IPS-18c (cell line): ENCODE results near the gene DYNC1LI1.

Experiments
- H3K4me3 ChIP-seq: 2 replicates; pipeline ENCODE4 v1.7.0; 2013; ENCODE audit warnings: low read depth, mild to moderate bottlenecking, low read length, moderate library complexity; ENCODE audit not compliant: insufficient read depth
- H3K9me3 ChIP-seq: one replicate; pipeline ENCODE4 v1.6.1; 2013; ENCODE audit warnings: mild to moderate bottlenecking, low read length, moderate library complexity; ENCODE audit not compliant: control insufficient read depth, insufficient read depth

DYNC1LI1 gene

GRCh38 chr3:32506466-32506865 is 64.2 kb downstream of the DYNC1LI1 start:
- Histone ChIP-seq H3K9me3 (no peaks in the 10 kb centered on the region), H3K4me3 (no peak overlapping the region)

- H3K9me3 ChIP-seq, result no peaks in the 10 kb centered on the region
- H3K4me3 ChIP-seq, result peak overlapping the region; percentile 29; the same call in 1 of the 2 replicates
Observed at GRCh38 chr3:32502946-32503286, 67.7 kb downstream of the DYNC1LI1 start.

GRCh38 chr3:32502118-32502945 is 68.3 kb downstream of the DYNC1LI1 start, which contains the start of gene CMTM6:
Gene CMTM6, minus strand, starts transcription at chr3:32502852. Its CDS starts 107 bp downstream, at chr3:32502745.
- peak within 1 kb of the TSS; percentile 88 for H3K4me3 ChIP-seq
- no peaks in the 10 kb centered on the region for H3K9me3 ChIP-seq

GRCh38 chr3:32501783-32502117 is 68.9 kb downstream of the DYNC1LI1 start:
- Histone ChIP-seq H3K9me3 (no peaks in the 10 kb centered on the region), H3K4me3 (peak overlapping the region; percentile 88)

GRCh38 chr3:32500880-32501782 is 69.5 kb downstream of the DYNC1LI1 start:
- Histone ChIP-seq H3K9me3 (no peaks in the 10 kb centered on the region), H3K4me3 (peak overlapping the region; percentile 88; the same call in 1 of the 2 replicates)

GRCh38 chr3:32500231-32500630 is 70.4 kb downstream of the DYNC1LI1 start:
- Histone ChIP-seq H3K4me3 (no peak overlapping the region), H3K9me3 (no peaks in the 10 kb centered on the region)

- H3K4me3 ChIP-seq, result no peak overlapping the region
- H3K9me3 ChIP-seq, result no peaks in the 10 kb centered on the region
Observed at GRCh38 chr3:32499585-32499984, 71.1 kb downstream of the DYNC1LI1 start.

- Histone ChIP-seq H3K9me3 (no peaks in the 10 kb centered on the region), H3K4me3 (no peak overlapping the region)
Observed at GRCh38 chr3:32498992-32499391, 71.7 kb downstream of the DYNC1LI1 start.

- Histone ChIP-seq H3K4me3 (no peak overlapping the region), H3K9me3 (no peaks in the 10 kb centered on the region)
Observed at GRCh38 chr3:32498252-32498651, 72.4 kb downstream of the DYNC1LI1 start.

GRCh38 chr3:32495609-32496008 is 75.0 kb downstream of the DYNC1LI1 start:
- Histone ChIP-seq H3K4me3 (no peak overlapping the region), H3K9me3 (no peaks in the 10 kb centered on the region)

GRCh38 chr3:32495085-32495484 is 75.6 kb downstream of the DYNC1LI1 start:
- no peak overlapping the region for H3K4me3 ChIP-seq
- H3K9me3 ChIP-seq, result no peaks in the 10 kb centered on the region

GRCh38 chr3:32493437-32494414 is 76.9 kb downstream of the DYNC1LI1 start:
- H3K4me3 ChIP-seq, result no peak overlapping the region
- H3K9me3 ChIP-seq, result no peaks in the 10 kb centered on the region

GRCh38 chr3:32492684-32493436 is 77.8 kb downstream of the DYNC1LI1 start:
- no peaks in the 10 kb centered on the region for H3K9me3 ChIP-seq
- no peak overlapping the region for H3K4me3 ChIP-seq

- Histone ChIP-seq H3K4me3 (no peak overlapping the region), H3K9me3 (no peaks in the 10 kb centered on the region)
Observed at GRCh38 chr3:32488474-32489008, 82.1 kb downstream of the DYNC1LI1 start.

- H3K4me3 ChIP-seq, result no peak overlapping the region
- H3K9me3 ChIP-seq, result no peaks in the 10 kb centered on the region
Observed at GRCh38 chr3:32487781-32488473, 82.7 kb downstream of the DYNC1LI1 start.

- Histone ChIP-seq H3K4me3 (no peak overlapping the region), H3K9me3 (no peaks in the 10 kb centered on the region)
Observed at GRCh38 chr3:32484436-32484835, 86.2 kb downstream of the DYNC1LI1 start.
